Muscle of leg (tissue), 11 donors: ENCODE data around the gene RXFP2. TPM values are rescaled to one million over a fixed set of nuclear protein-coding genes. Genes with fewer than 3 reads are reported as not detected.
A peak's percentile ranks its signal among the peaks of the same experiment; 100 is the strongest.

Experiments
- DNase-seq: peaks from one replicate; pipeline ENCODE4 v3.0.0; 2013
- H3K27ac ChIP-seq: one replicate; pipeline ENCODE4 v1.5.1; 2013; ENCODE audit warnings: mild to moderate bottlenecking, low read length, control low read depth
- H3K27me3 ChIP-seq: one replicate; pipeline ENCODE4 v1.6.1; 2013; ENCODE audit warnings: low read length; ENCODE audit not compliant: control insufficient read depth, insufficient read depth
- H3K36me3 ChIP-seq: one replicate; pipeline ENCODE4 v1.6.1; 2013; ENCODE audit warnings: low read length; ENCODE audit not compliant: control insufficient read depth, insufficient read depth
- H3K4me1 ChIP-seq: one replicate; pipeline ENCODE4 v1.6.1; 2013; ENCODE audit warnings: low read length; ENCODE audit not compliant: control insufficient read depth, insufficient read depth
- H3K4me3 ChIP-seq: one replicate; pipeline ENCODE4 v1.5.1; 2013; ENCODE audit warnings: low read length, control low read depth
- H3K9me3 ChIP-seq: replicated peaks from 2 replicates; pipeline ENCODE4 v1.6.1; 2013; ENCODE audit warnings: low read depth, low read length; ENCODE audit not compliant: control insufficient read depth
- WGBS: methylation state at CpG from one replicate; pipeline ENCODE4 v1.1.5; 2013; ENCODE audit warnings: missing lambda C conversion rate; ENCODE audit not compliant: insufficient coverage; 5-methylcytosine and 5-hydroxymethylcytosine counted together
- polyA plus RNA-seq, 8 donors: library from polyadenylated mRNA; unstranded; fragments of 120-200 nt; gene quantifications; one replicate each; pipeline versions ENCODE4 v1.2.1 to v1.2.3, GENCODE V29; 2013; ENCODE audit warnings: inconsistent platforms in 1 of 8, low replicate concordance in 1 of 8; ENCODE audit not compliant: insufficient read length in 8 of 8, insufficient read depth in 1 of 8
- total RNA-seq: library from RNA; stranded (reverse); fragments of 120-200 nt; gene quantifications from one replicate; pipeline ENCODE4 v1.2.4, GENCODE V29; 2013

Gene RXFP2
- total and polyA plus RNA-seq, 9 donors, result 0.04 to 0.17 TPM; not detected in 7

DNA sequence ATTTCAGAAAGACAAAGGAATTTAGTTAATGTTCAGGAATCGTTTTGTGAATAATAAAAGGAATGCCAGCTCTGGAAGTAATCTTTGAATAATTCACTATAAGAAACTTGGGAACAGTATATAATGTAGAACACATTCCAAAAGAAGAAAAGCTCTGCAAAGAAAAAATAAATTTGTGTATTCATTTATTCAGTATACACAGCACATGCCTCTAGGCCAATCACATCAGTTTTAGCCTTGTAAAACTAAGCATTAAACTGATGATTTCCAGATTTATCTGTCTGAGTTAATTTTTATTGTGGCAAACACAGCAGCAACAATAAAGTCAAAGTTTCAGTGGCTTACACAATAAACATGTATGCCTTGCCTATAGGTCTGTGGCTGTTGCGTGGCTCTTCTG lies 5.7 kb upstream of the RXFP2 start:
- Histone ChIP-seq H3K4me3 (no peak overlapping the region), H3K9me3 (no peaks in the 10 kb centered on the region), H3K36me3 (no peaks in the 10 kb centered on the region), H3K27me3 (no peaks in the 10 kb centered on the region), H3K4me1 (peaks cover 2% of the 10 kb centered on the region), H3K27ac (no peak overlapping the region)
- WGBS, result no CpG with 5 or more reads among the region's 2 CpGs
- DNase-seq, result peak; percentile 35

DNA sequence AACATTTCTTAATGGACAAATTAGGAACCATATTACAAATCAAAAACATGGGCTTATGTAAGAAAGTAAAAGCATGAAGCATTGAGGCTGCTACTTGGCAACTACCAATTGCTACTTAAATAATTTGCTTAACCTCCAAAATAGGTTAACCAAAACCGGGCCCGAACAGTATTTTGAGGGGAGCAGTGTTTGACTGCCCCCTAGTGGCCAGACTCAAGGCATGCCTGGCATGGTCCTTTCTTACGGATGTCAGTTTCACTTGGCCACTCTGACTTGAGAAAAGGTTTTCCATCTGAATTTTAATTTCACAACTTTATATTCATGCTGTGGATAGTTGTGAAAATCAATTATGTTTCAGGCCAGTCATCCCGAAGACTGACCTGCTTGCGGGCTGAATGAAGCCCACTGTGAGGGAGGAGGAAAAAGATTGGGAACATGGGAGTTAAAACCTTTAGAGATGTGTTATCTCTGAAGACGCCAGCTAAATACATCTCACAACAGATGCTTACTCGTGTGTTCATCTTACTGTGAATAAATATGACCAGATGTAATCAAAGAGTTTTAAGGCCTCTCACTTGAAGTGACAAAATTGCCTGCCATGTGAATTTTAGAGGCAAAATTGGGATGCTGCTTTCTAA lies 2.9 kb downstream of the RXFP2 start:
- H3K36me3 ChIP-seq, result no peaks in the 10 kb centered on the region
- 0% methylated on average over 2 of the region's 7 CpGs for WGBS
- no peaks in the 10 kb centered on the region for H3K27me3 ChIP-seq
- H3K4me1 ChIP-seq, result no peaks in the 10 kb centered on the region
- H3K4me3 ChIP-seq, result no peak overlapping the region
- no peak overlapping the region for H3K27ac ChIP-seq
- no peaks in the 10 kb centered on the region for H3K9me3 ChIP-seq
- peak; percentile 83 for DNase-seq

DNA sequence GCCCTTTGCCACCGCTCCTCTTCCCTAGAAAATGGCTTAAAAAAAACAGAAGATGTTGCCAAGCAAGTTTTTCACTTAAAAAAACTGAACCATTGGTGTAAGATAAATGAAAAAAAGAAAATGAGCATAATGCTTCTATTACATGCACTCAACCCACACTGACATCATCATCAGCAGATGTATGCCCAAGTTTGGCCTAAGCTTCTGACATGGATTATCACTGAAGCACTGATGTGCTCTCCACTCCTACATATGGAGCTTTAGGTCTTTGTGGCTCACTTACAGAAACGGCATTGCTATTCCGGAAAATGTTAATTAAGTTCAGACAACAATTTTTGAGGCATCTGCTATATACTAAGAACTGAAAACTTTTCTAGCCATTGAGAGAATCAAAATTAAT lies 8.0 kb downstream of the RXFP2 start:
- no peak for DNase-seq
- H3K36me3 ChIP-seq, result no peaks in the 10 kb centered on the region
- no CpG with 5 or more reads among the region's 3 CpGs for WGBS
- no peak overlapping the region for H3K27ac ChIP-seq
- peaks cover 2% of the 10 kb centered on the region for H3K27me3 ChIP-seq
- no peak overlapping the region for H3K4me3 ChIP-seq
- H3K9me3 ChIP-seq, result no peaks in the 10 kb centered on the region
- H3K4me1 ChIP-seq, result no peaks in the 10 kb centered on the region

DNA sequence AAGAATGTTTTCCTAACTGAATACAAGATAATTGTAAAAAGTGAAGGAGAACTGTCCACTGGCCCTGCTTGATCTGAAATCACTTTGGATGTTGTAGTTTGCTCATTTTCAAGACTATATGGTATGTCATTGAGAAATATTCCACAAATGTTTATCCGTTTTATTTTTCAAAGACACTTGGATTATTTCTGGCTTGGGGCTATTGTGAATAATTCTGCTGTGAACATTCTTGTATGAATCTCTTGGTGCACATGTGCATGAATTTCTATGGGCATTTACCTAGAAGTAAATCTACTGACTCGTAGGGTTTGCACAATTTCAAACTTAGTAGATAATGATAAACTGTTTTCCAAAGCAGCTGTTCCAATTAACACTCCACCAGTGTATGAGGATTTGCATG lies 8.6 kb downstream of the RXFP2 start:
- H3K27me3 ChIP-seq, result peaks cover 6% of the 10 kb centered on the region
- H3K27ac ChIP-seq, result no peak overlapping the region
- no peak for DNase-seq
- WGBS, result no CpG with 5 or more reads among the region's 2 CpGs
- no peaks in the 10 kb centered on the region for H3K9me3 ChIP-seq
- no peak overlapping the region for H3K4me3 ChIP-seq
- no peaks in the 10 kb centered on the region for H3K36me3 ChIP-seq
- H3K4me1 ChIP-seq, result no peaks in the 10 kb centered on the region

DNA sequence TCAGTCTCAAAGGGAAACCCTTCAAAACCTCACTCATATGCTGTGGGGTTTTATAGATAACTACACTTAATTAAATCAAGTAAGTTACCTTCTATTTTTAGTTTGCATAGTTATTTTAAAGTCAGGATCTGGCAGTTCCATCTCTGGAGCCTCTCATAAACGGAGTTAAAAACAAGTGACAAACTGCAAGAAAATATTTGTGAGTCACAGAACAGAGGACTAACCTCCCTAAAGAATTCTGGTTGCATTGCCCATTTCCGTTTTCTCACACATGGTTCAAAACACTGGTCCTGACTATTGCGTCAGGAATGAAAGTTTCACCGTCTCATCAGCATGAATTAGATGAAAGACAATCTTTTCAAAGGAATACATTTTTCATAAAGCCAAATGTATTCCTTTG lies 10.6 kb downstream of the RXFP2 start:
- WGBS, result 60% methylated on average over 1 of the region's 4 CpGs
- H3K9me3 ChIP-seq, result no peaks in the 10 kb centered on the region
- no peak overlapping the region for H3K27ac ChIP-seq
- DNase-seq, result no peak
- no peaks in the 10 kb centered on the region for H3K36me3 ChIP-seq
- no peak overlapping the region for H3K4me3 ChIP-seq
- H3K27me3 ChIP-seq, result peaks cover 6% of the 10 kb centered on the region
- H3K4me1 ChIP-seq, result no peaks in the 10 kb centered on the region

DNA sequence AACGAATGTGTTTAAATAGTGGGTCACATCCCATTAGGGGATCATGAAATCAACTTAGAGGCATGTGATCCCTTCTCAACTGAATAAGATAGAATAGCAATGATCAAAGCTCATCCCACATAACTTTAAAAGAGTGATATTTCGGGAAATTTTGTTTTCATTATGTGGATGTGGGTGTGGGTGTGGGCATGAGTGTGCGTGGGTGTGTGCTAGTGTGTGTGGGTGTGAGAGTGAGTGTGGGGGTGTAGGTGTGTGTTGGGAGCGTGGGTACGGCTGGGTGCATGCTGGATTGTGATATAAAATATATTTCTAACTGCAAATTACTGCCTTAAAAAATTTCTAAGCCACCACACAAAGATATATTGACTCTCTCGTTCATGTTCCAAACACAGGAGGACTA lies 15.9 kb downstream of the RXFP2 start:
- no CpG with 5 or more reads among the region's 6 CpGs for WGBS
- Histone ChIP-seq H3K4me1 (no peaks in the 10 kb centered on the region), H3K36me3 (no peaks in the 10 kb centered on the region), H3K9me3 (no peaks in the 10 kb centered on the region), H3K27me3 (peaks cover 6% of the 10 kb centered on the region), H3K4me3 (no peak overlapping the region), H3K27ac (no peak overlapping the region)
- DNase-seq, result no peak

DNA sequence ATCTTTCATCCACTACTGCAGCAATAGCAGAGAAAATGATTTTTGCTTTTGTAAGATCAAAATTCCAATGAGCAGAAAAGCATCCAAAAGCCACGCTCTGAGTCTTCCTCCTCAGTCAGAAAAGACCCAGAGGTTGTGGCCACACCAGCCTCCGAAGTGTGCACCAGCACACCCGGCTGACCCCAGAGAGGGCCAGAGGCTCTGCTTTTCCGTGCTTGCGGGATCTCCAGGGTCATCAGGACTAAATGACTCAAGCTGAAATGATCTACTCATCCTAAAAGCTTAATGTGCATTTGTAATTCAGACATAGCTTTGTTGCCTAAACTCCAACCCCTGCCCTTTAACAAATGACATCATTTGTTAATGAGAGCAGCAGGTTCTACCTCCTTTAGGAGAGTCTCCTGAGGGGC lies 16.5 kb downstream of the RXFP2 start:
- 73% methylated on average over 4 of the region's 5 CpGs for WGBS
- no peak overlapping the region for H3K27ac ChIP-seq
- no peak overlapping the region for H3K4me3 ChIP-seq
- DNase-seq, result no peak
- no peaks in the 10 kb centered on the region for H3K9me3 ChIP-seq
- H3K4me1 ChIP-seq, result no peaks in the 10 kb centered on the region
- peaks cover 6% of the 10 kb centered on the region for H3K27me3 ChIP-seq
- no peaks in the 10 kb centered on the region for H3K36me3 ChIP-seq

DNA sequence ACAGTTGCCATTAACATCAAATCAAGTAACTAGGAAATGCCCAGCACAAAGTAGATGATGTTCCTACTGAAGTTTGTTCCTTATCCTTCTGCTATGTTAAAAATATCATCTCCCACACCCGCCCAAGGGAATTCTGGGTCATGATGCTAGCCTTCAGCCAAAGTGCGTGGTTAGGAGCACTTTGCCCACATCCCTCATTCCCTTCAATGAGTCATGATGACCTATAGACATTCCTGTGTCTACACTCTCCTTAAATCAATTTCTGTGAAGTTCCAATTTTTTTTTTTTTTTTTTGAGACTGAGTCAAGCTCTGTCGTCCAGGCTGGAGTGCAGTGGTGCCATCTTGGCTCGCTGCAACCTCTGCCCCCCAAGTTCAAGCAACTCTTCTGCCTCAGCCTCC lies 17.0 kb downstream of the RXFP2 start:
- Histone ChIP-seq H3K4me1 (no peaks in the 10 kb centered on the region), H3K4me3 (no peak overlapping the region), H3K27me3 (peaks cover 6% of the 10 kb centered on the region), H3K36me3 (no peaks in the 10 kb centered on the region), H3K27ac (no peak overlapping the region), H3K9me3 (no peaks in the 10 kb centered on the region)
- WGBS, result 85% methylated on average over 2 of the region's 4 CpGs
- no peak for DNase-seq

DNA sequence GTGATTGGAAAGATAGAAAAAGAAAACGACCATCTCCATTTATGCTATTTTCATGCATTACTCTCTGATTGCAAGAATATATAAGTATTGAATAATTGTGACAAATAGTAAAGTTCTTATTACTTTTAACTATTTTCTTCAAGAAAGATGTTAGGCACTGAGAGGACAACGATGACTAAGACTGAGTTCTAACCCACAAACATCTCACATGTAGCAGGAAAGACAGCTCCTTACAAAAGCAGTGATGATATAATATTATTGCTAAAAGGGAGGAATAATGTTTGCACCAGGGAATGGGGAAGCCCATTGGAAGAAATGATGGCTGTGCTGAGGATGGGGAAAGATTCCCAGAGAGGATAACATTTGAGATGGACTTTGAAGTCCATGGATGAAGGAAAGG lies 22.6 kb downstream of the RXFP2 start:
- Histone ChIP-seq H3K4me1 (no peaks in the 10 kb centered on the region), H3K36me3 (no peaks in the 10 kb centered on the region)
- no CpG with 5 or more reads among the region's 2 CpGs for WGBS

DNA sequence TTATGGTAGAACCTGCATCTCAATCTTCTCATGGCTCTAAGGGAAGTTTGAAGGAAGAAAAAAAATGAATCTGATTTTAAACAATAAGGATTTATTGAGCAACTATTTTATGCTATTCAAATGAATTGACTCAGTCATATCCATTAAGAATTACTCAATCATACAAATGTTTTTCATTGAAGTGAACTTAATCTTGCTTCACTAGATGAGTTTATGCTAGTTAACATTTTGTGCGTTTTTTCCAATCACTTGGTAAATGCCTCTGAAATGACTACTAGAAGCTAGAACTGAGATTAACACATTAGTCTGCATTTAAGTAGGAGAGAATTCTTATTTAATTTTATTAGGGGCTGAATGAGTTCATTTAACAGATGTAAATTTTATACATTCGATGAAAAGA lies 25.2 kb downstream of the RXFP2 start:
- H3K4me3 ChIP-seq, result no peak overlapping the region
- H3K4me1 ChIP-seq, result no peaks in the 10 kb centered on the region
- no peaks in the 10 kb centered on the region for H3K36me3 ChIP-seq
- DNase-seq, result no peak
- no peak overlapping the region for H3K27ac ChIP-seq
- H3K9me3 ChIP-seq, result no peaks in the 10 kb centered on the region
- H3K27me3 ChIP-seq, result no peaks in the 10 kb centered on the region
- WGBS, result no CpG with 5 or more reads among the region's 2 CpGs

More for the DNA sequence above, 22.6 kb downstream of the RXFP2 start:
- no peak overlapping the region for H3K4me3 ChIP-seq
- H3K27ac ChIP-seq, result no peak overlapping the region
- no peaks in the 10 kb centered on the region for H3K27me3 ChIP-seq
- DNase-seq, result no peak
- no peaks in the 10 kb centered on the region for H3K9me3 ChIP-seq
